CD4-positive, alpha-beta T cell (primary cell): ENCODE measurements around the gene C5orf63. TPM values are rescaled to one million over a fixed set of nuclear protein-coding genes. Genes with fewer than 3 reads are reported as not detected.

Source experiments
- ATAC-seq: fragments of 200-7000 bp; cut with Tn5 transposase; one replicate; pipeline ENCODE4 v1.10.0; 2022; ENCODE audit warnings: mild to moderate bottlenecking; ENCODE audit not compliant: poor library complexity
- CTCF ChIA-PET: fragments of 350-600 bp; sonication (Branson Sonifier 250); formaldehyde crosslinking; loops from one replicate; lab custom pipeline; 2021; ENCODE audit warnings: antibody characterized with exemption, inconsistent platforms; lab: Charles Lee
- POLR2A ChIA-PET: fragments of 350-600 bp; sonication (Branson Sonifier 250); formaldehyde crosslinking; loops from one replicate; lab custom pipeline; 2021; ENCODE audit warnings: antibody characterized with exemption, inconsistent platforms; lab: Charles Lee
- DNase-seq, 14 experiments: peaks; one replicate each; pipeline ENCODE4 v3.0.0-alpha.2; 2013 to 2020; ENCODE audit warnings: mixed read lengths in 2 of 14
- H3K27ac ChIP-seq, 2 donors: one replicate each; pipeline versions ENCODE4 v1.5.1 to v1.7.0; 2013; ENCODE audit warnings: low read length in 2 of 2, low read depth in 1 of 2, mild to moderate bottlenecking in 1 of 2
- H3K27me3 ChIP-seq, 2 experiments: 1 replicate in 1 of 2; 2 replicates in 1 of 2; pipeline versions ENCODE4 v1.6.1 to v1.7.0; 2013; ENCODE audit warnings: low read length in 2 of 2, control low read depth in 1 of 2, mild to moderate bottlenecking in 1 of 2, moderate library complexity in 1 of 2; ENCODE audit not compliant: insufficient read depth in 2 of 2, control insufficient read depth in 1 of 2
- H3K36me3 ChIP-seq: one replicate; pipeline ENCODE4 v1.6.1; 2013; ENCODE audit warnings: low read length, control low read depth; ENCODE audit not compliant: insufficient read depth
- H3K4me1 ChIP-seq: one replicate; pipeline ENCODE4 v1.6.1; 2013; ENCODE audit warnings: low read length, control low read depth; ENCODE audit not compliant: insufficient read depth
- H3K4me3 ChIP-seq: one replicate; pipeline ENCODE4 v1.5.1; 2013; ENCODE audit warnings: mild to moderate bottlenecking, low read length, moderate library complexity
- H3K9me3 ChIP-seq, 2 experiments: 1 replicate in 1 of 2; 2 replicates in 1 of 2; pipeline versions ENCODE4 v1.6.1 to v1.7.0; 2013; ENCODE audit warnings: low read length in 2 of 2, mild to moderate bottlenecking in 2 of 2, control low read depth in 1 of 2, moderate library complexity in 1 of 2; ENCODE audit not compliant: control insufficient read depth in 1 of 2, insufficient read depth in 1 of 2
- H3K27ac Mint-ChIP-seq: one replicate; pipeline ENCODE4 v1.8.0; 2020; ENCODE audit warnings: mixed read lengths
- H3K27me3 Mint-ChIP-seq: one replicate; pipeline ENCODE4 v1.8.0; 2021; ENCODE audit warnings: mixed read lengths
- H3K36me3 Mint-ChIP-seq: one replicate; pipeline ENCODE4 v1.8.0; 2021; ENCODE audit warnings: low read depth, mixed read lengths
- H3K4me1 Mint-ChIP-seq: one replicate; pipeline ENCODE4 v1.8.0; 2021; ENCODE audit warnings: low read depth, mixed read lengths
- H3K4me3 Mint-ChIP-seq: one replicate; pipeline ENCODE4 v1.8.0; 2020; ENCODE audit warnings: mild to moderate bottlenecking, mixed read lengths
- H3K9me3 Mint-ChIP-seq: one replicate; pipeline ENCODE4 v1.8.0; 2020; ENCODE audit warnings: mixed read lengths
- CTCF ChIP-seq: fragments of 200-600 bp; IDR thresholded peaks from one replicate; pipeline ENCODE4 v1.8.0; 2022; ENCODE audit warnings: antibody characterized with exemption, mild to moderate bottlenecking
- intact Hi-C, 2 experiments: fragments of 100-400 bp; cut with DNase I in 1 of 2; cut with micrococcal nuclease in 1 of 2; formaldehyde crosslinking; loops; one replicate each; pipeline versions ENCODE4 v1.15.1 to v1.9.0; 2023 to 2025; cut with DNase I, micrococcal nuclease
- total RNA-seq, 174 experiments: library from RNA in 2 of 174; stranded (reverse) in 2 of 174; gene quantifications; one replicate each; pipeline ENCODE4 v1.2.3 and lab custom pipeline; 2021 to 2026

Gene C5orf63
- total RNA-seq, 2 experiments from 2014 or later: 5.1 to 5.7 TPM

GRCh38 chr5:127002390-127002789, 70.9 kb downstream of the C5orf63 start:
- H3K36me3 Mint-ChIP-seq: no peaks in the 10 kb centered on the region
- intact Hi-C loops: no loop called here
- no peak for TF ChIP-seq CTCF
- no peaks in the 10 kb centered on the region for H3K9me3 Mint-ChIP-seq
- no peak for DNase-seq
- no peak overlapping the region for H3K4me3 Mint-ChIP-seq
- H3K27me3 ChIP-seq: no peaks in the 10 kb centered on the region
- no peak overlapping the region for H3K27ac Mint-ChIP-seq
- CTCF ChIA-PET: no interaction called here
- H3K4me1 ChIP-seq: no peaks in the 10 kb centered on the region
- H3K27ac ChIP-seq: no peak overlapping the region
- peaks cover 7% of the 10 kb centered on the region for H3K4me1 Mint-ChIP-seq
- H3K36me3 ChIP-seq: no peaks in the 10 kb centered on the region
- POLR2A ChIA-PET: no interaction called here
- ATAC-seq: no peak
- no peak overlapping the region for H3K4me3 ChIP-seq
- no peaks in the 10 kb centered on the region for H3K27me3 Mint-ChIP-seq
- peaks cover 0 to 4% of the 10 kb centered on the region in 2 experiments for H3K9me3 ChIP-seq

DNA sequence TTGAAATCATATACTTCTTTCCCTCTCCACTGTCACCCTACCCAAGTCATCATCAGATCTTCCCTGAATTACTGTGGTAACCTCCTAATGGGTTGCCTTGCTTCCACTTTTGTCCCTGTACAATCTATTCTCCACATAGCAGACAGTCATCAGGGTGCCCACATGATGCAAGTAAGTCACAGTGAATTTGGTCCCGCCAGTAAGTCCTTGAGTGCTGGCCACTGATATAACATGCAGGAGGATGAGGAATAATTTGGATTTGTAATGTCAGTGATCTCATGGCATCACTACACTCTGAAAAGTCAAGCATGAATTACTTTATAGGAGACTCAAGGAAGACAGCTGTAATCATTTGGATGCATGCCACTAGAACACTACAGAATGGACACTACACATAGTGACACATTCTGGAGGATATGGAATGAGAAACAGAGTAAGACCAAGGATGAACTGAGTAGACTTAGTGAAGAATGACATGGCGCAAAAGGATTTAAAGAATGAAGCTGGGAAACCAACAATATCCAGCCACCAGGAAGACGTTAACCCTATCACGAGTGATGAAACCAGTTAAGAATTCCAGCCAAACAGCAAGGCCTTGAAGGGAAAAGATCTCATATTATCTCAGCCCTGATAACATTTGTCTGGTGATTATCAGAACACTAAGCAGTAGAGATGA, 71.5 kb downstream of the C5orf63 start:
- H3K4me1 ChIP-seq: no peaks in the 10 kb centered on the region
- TF ChIP-seq CTCF: no peak
- ChIA-PET POLR2A (no interaction called here), CTCF (no interaction called here)
- no peak overlapping the region for H3K27ac ChIP-seq
- intact Hi-C loops: no loop called here
- ATAC-seq: no peak
- Mint-ChIP-seq H3K9me3 (no peaks in the 10 kb centered on the region), H3K4me3 (no peak overlapping the region), H3K4me1 (peaks cover 3% of the 10 kb centered on the region), H3K27ac (no peak overlapping the region), H3K27me3 (no peaks in the 10 kb centered on the region), H3K36me3 (no peaks in the 10 kb centered on the region)
- no peaks in the 10 kb centered on the region for H3K36me3 ChIP-seq
- H3K9me3 ChIP-seq: peaks cover 0 to 4% of the 10 kb centered on the region in 2 experiments
- H3K4me3 ChIP-seq: no peak overlapping the region
- no peak for DNase-seq
- no peaks in the 10 kb centered on the region for H3K27me3 ChIP-seq

Other genes with a start within 250 kb of the C5orf63 start
- gene MARCHF3, start 42.9 kb downstream of the C5orf63 start, total RNA-seq: 1 to 10 TPM; 5.2 to 6.2 TPM
- gene MEGF10, start 217.3 kb upstream of the C5orf63 start, total RNA-seq: not detected